CD4-positive, alpha-beta T cell (primary cell): ENCODE data around the gene PEF1. TPM values are rescaled to one million over a fixed set of nuclear protein-coding genes. Genes with fewer than 3 reads are reported as not detected.

Experiments used
- ATAC-seq: fragments of 200-7000 bp; cut with Tn5 transposase; one replicate; pipeline ENCODE4 v1.10.0; 2022; ENCODE audit warnings: mild to moderate bottlenecking; ENCODE audit not compliant: poor library complexity
- CTCF ChIA-PET: fragments of 350-600 bp; sonication (Branson Sonifier 250); formaldehyde crosslinking; loops from one replicate; lab custom pipeline; 2021; ENCODE audit warnings: antibody characterized with exemption, inconsistent platforms; lab: Charles Lee
- POLR2A ChIA-PET: fragments of 350-600 bp; sonication (Branson Sonifier 250); formaldehyde crosslinking; loops from one replicate; lab custom pipeline; 2021; ENCODE audit warnings: antibody characterized with exemption, inconsistent platforms; lab: Charles Lee
- DNase-seq, 14 experiments: peaks; one replicate each; pipeline ENCODE4 v3.0.0-alpha.2; 2013 to 2020; ENCODE audit warnings: mixed read lengths in 2 of 14
- H3K27ac ChIP-seq, 2 donors: one replicate each; pipeline versions ENCODE4 v1.5.1 to v1.7.0; 2013; ENCODE audit warnings: low read length in 2 of 2, low read depth in 1 of 2, mild to moderate bottlenecking in 1 of 2
- H3K27me3 ChIP-seq, 2 experiments: 1 replicate in 1 of 2; 2 replicates in 1 of 2; pipeline versions ENCODE4 v1.6.1 to v1.7.0; 2013; ENCODE audit warnings: low read length in 2 of 2, control low read depth in 1 of 2, mild to moderate bottlenecking in 1 of 2, moderate library complexity in 1 of 2; ENCODE audit not compliant: insufficient read depth in 2 of 2, control insufficient read depth in 1 of 2
- H3K36me3 ChIP-seq: one replicate; pipeline ENCODE4 v1.6.1; 2013; ENCODE audit warnings: low read length, control low read depth; ENCODE audit not compliant: insufficient read depth
- H3K4me1 ChIP-seq: one replicate; pipeline ENCODE4 v1.6.1; 2013; ENCODE audit warnings: low read length, control low read depth; ENCODE audit not compliant: insufficient read depth
- H3K4me3 ChIP-seq: one replicate; pipeline ENCODE4 v1.5.1; 2013; ENCODE audit warnings: mild to moderate bottlenecking, low read length, moderate library complexity
- H3K9me3 ChIP-seq, 2 experiments: 1 replicate in 1 of 2; 2 replicates in 1 of 2; pipeline versions ENCODE4 v1.6.1 to v1.7.0; 2013; ENCODE audit warnings: low read length in 2 of 2, mild to moderate bottlenecking in 2 of 2, control low read depth in 1 of 2, moderate library complexity in 1 of 2; ENCODE audit not compliant: control insufficient read depth in 1 of 2, insufficient read depth in 1 of 2
- H3K27ac Mint-ChIP-seq: one replicate; pipeline ENCODE4 v1.8.0; 2020; ENCODE audit warnings: mixed read lengths
- H3K27me3 Mint-ChIP-seq: one replicate; pipeline ENCODE4 v1.8.0; 2021; ENCODE audit warnings: mixed read lengths
- H3K36me3 Mint-ChIP-seq: one replicate; pipeline ENCODE4 v1.8.0; 2021; ENCODE audit warnings: low read depth, mixed read lengths
- H3K4me1 Mint-ChIP-seq: one replicate; pipeline ENCODE4 v1.8.0; 2021; ENCODE audit warnings: low read depth, mixed read lengths
- H3K4me3 Mint-ChIP-seq: one replicate; pipeline ENCODE4 v1.8.0; 2020; ENCODE audit warnings: mild to moderate bottlenecking, mixed read lengths
- H3K9me3 Mint-ChIP-seq: one replicate; pipeline ENCODE4 v1.8.0; 2020; ENCODE audit warnings: mixed read lengths
- CTCF ChIP-seq: fragments of 200-600 bp; IDR thresholded peaks from one replicate; pipeline ENCODE4 v1.8.0; 2022; ENCODE audit warnings: antibody characterized with exemption, mild to moderate bottlenecking
- intact Hi-C, 2 experiments: fragments of 100-400 bp; cut with DNase I in 1 of 2; cut with micrococcal nuclease in 1 of 2; formaldehyde crosslinking; loops; one replicate each; pipeline versions ENCODE4 v1.15.1 to v1.9.0; 2023 to 2025; cut with DNase I, micrococcal nuclease
- total RNA-seq, 174 experiments: library from RNA in 2 of 174; stranded (reverse) in 2 of 174; gene quantifications; one replicate each; pipeline ENCODE4 v1.2.3 and lab custom pipeline; 2021 to 2026

PEF1 gene
- total RNA-seq, 2 experiments from 2014 or later = 42.3 to 45.9 TPM

GRCh38 chr1:31583082-31583994 lies 61.3 kb downstream of the PEF1 start:
- intact Hi-C loops = no loop called here
- H3K27ac ChIP-seq = no peak overlapping the region
- H3K4me1 ChIP-seq = no peaks in the 10 kb centered on the region
- H3K4me3 ChIP-seq = no peak overlapping the region
- Mint-ChIP-seq H3K36me3 (no peaks in the 10 kb centered on the region), H3K27ac (no peak overlapping the region), H3K27me3 (peaks cover 9% of the 10 kb centered on the region), H3K9me3 (no peaks in the 10 kb centered on the region), H3K4me1 (no peaks in the 10 kb centered on the region), H3K4me3 (no peak overlapping the region)
- TF ChIP-seq CTCF = no peak
- no peaks in the 10 kb centered on the region for H3K36me3 ChIP-seq
- ChIA-PET CTCF (no interaction called here), POLR2A (no interaction called here)
- no peak for DNase-seq
- peaks cover 0 to 3% of the 10 kb centered on the region in 2 experiments for H3K9me3 ChIP-seq
- H3K27me3 ChIP-seq = peaks cover 2 to 3% of the 10 kb centered on the region in 2 experiments
- no peak for ATAC-seq

- POLR2A ChIA-PET = no interaction called here
- intact Hi-C loops = no loop called here
- no peak overlapping the region for H3K27ac ChIP-seq
- Mint-ChIP-seq H3K4me3 (no peak overlapping the region), H3K27me3 (no peaks in the 10 kb centered on the region), H3K36me3 (no peaks in the 10 kb centered on the region), H3K27ac (no peak overlapping the region), H3K4me1 (no peaks in the 10 kb centered on the region), H3K9me3 (no peaks in the 10 kb centered on the region)
- no peaks in the 10 kb centered on the region for H3K4me1 ChIP-seq
- no peaks in the 10 kb centered on the region for H3K36me3 ChIP-seq
- no peak overlapping the region for H3K4me3 ChIP-seq
- CTCF ChIA-PET = no interaction called here
- peaks cover 0 to 7% of the 10 kb centered on the region in 2 experiments for H3K27me3 ChIP-seq
- peaks cover 0 to 1% of the 10 kb centered on the region in 2 experiments for H3K9me3 ChIP-seq
- TF ChIP-seq CTCF = no peak
- no peak for ATAC-seq
- DNase-seq = no peak
These were observed 62.6 kb downstream of the PEF1 start for GRCh38 chr1:31581821-31582810.

GRCh38 chr1:31580891-31581603 lies 63.6 kb downstream of the PEF1 start:
- intact Hi-C loops = no loop called here
- no peak overlapping the region for H3K27ac ChIP-seq
- ATAC-seq (no peak), DNase-seq (no peak)
- H3K27me3 ChIP-seq = peaks cover 5 to 13% of the 10 kb centered on the region in 2 experiments
- H3K4me3 ChIP-seq = no peak overlapping the region
- no peaks in the 10 kb centered on the region for H3K9me3 Mint-ChIP-seq
- peaks cover 4% of the 10 kb centered on the region for H3K27me3 Mint-ChIP-seq
- no peak overlapping the region for H3K27ac Mint-ChIP-seq
- H3K4me1 Mint-ChIP-seq = no peaks in the 10 kb centered on the region
- ChIA-PET CTCF (no interaction called here), POLR2A (no interaction called here)
- H3K36me3 Mint-ChIP-seq = no peaks in the 10 kb centered on the region
- no peak for TF ChIP-seq CTCF
- H3K36me3 ChIP-seq = no peaks in the 10 kb centered on the region
- H3K9me3 ChIP-seq = peaks cover 0 to 6% of the 10 kb centered on the region in 2 experiments
- no peaks in the 10 kb centered on the region for H3K4me1 ChIP-seq
- H3K4me3 Mint-ChIP-seq = no peak overlapping the region
